ENCODE results near the gene PBX1.
"Not testable (repeated sequence)": the region's sequence is repeated elsewhere in the genome, so short reads cannot be mapped to it uniquely, and the experiment has no call there.

Gene PBX1

DNA sequence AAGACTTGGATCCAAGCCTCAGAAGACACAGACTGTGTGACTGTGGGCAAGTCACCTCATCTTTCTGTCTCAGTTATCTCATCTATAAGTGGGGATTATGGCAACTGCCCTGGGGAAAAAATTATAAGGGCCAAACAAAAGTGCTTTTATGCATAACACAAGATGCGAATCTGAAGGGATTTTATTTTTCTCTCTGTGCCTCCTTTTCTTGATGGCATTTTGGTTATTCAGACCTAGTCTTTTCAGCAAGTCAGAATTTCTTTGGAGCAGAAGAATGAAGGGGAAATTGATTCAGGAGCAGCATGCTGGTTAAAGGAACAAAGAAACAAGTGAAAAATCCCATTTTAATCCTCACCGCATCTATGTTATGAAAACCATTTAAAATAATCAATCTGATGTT is 86.9 kb downstream of the PBX1 start:
- no peak for DNase-seq

DNA sequence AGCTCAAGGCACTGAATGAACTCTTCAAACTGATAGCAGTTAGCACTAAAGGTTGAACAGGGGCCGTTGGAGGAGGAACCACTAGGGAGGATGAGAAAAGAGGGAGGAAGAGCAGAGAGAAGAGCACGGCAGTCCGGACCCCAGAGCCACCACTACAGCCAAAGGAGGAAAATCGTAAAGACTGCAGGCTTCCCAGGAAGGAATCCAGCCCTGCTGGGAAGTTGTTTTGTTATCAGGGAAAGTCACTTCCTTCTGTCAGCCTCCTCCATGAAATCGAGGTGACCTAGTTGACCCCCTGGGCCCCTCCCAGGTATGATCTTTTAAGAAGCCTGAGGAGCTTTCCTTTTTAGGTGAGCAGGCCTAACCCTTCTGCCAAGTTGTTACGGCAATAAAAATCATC is 88.2 kb downstream of the PBX1 start:
- DNase-seq = no peak

DNA sequence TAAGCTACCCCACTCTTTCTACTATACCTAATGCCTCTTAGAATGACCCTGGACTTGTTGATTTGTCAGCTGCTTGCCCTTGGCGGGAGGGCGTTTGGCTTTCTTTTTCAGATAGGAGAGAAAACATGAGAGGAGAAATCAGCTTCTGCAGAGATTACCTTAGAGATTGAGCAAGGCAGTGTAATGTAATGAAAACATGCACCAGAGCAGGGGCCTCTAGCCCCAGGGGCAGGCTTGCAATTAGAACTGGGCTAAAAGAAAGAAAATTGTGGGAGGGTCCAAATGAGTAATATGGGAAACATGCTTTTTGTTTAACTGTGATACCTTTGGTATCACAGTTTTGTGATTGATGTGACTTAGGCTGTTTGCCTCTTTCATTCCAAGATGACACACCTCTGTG is 89.7 kb downstream of the PBX1 start:
- no peak for DNase-seq

DNA sequence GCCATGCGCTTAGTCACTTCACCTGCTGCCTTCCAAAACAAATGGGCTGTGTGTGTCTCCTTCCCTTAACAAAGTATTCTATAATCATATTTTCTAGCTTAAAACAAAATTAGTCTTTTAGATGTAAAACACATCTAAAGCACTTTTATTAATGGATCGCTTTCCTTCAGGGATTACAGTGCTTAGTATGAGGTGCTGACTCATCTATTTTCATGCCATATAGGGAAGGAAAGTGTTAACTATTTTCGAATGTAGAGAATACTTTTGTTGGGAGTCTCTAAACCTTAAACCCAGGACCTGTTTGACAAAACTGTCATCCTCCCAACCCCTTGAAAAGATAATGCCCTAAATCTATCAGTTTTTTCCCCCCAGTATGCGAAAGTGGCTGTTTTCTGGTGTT is 90.2 kb downstream of the PBX1 start:
- no peak for DNase-seq

DNA sequence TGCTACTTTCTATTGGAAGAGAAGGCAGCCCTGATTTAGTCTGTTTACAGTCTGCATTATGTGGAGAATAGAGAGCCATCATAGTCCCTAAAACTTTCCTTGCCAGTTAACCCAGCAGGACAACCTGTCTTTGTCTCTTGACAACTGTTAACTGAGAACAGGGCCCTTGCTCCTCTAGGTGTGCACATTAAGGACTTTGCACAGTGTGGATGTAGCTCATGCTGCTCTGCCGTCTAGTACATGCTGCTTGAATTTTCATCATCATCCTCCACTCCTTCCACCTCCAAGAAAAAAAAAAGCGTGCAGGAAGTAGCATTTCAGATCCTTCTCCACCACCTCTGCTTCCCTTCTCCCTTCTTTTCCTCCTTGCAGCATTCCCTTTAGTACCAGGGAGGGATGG is 91.5 kb downstream of the PBX1 start:
- no peak for DNase-seq

DNA sequence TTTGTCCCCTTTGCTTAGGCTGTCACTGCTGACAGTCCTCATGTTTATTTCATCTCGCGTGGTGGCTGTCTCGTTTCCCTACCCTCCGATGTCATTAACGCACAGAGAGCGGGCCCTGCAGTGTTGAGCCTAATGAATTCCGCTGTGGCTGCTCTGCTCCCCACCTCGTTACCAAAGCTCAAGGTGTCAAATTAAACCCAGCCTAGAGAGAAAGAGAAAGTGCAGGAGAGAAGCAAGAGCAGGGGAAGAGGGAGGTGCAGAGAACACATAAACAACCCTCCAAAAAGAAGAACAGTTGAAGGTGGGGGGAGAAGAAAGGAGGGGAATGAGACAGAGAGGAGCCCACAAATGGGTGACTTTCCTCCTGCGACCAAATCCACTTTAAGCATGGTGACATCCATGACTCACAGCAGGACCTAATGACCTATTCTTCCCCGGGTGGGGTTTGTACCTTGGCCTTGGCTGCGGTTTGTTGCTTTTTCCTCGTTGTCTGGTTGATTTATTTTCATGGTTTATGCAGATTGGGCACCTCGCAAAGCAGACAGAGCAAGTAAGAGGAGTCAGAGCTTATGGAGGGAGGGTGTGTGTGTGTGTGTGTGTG is 92.5 kb downstream of the PBX1 start:
- DNase-seq = no peak

DNA sequence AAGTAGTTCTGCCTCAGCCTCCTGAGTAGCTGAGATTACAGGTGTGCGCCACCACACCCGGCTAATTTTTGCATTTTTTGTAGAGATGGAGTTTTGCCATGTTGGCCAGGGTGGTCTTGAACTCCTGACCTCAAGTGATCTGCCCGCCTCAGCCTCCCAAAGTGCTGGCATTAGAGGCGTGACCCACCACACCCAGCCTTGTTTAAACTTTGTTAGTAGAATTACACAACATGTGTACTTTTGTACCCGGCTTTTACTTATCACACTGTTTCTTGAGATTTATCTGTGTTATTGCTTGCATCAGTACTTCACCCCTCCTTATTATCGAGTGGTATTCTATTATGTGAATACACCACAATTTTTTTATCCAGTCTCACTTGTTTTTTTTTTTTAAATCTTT is 94.0 kb downstream of the PBX1 start:
- not testable (repeated sequence) for DNase-seq

DNA sequence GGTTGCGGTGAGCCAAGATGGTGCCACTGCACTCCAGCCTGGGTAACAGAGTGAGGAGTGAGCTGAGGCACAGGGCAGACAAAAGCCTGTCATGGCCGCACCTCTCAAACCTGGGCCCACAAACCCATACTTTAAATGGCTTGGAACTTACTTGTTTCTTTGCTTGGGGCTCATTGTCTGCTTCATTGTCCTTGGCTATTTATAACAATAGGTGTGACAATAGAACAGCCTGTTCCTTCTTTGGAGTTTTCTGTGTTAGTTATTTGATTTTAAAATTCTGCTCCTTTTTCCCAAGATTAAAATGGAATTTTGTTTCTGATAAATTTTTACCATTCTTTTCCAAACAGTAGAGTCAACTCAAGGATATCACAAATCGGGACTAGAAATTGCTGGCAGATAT is 94.7 kb downstream of the PBX1 start:
- no peak for DNase-seq

DNA sequence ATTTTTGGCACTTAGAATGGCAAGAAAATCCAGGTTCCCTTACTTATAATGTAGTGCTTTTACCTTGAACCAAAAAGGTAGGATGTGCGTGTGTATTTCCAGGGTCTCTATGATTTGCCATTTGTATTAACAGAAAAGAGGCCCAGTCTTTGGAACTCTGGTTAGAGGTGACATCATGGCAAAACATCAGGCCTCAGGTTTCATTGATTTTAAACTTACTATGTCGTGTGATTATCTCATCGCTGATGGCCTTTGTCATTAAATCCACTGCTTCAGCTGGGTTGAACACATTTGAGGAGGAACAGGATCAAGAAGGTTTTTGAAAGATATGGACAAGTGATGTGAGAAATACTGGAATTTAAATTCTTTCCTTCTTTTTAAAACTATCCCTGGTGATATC is 95.2 kb downstream of the PBX1 start:
- DNase-seq = no peak

DNA sequence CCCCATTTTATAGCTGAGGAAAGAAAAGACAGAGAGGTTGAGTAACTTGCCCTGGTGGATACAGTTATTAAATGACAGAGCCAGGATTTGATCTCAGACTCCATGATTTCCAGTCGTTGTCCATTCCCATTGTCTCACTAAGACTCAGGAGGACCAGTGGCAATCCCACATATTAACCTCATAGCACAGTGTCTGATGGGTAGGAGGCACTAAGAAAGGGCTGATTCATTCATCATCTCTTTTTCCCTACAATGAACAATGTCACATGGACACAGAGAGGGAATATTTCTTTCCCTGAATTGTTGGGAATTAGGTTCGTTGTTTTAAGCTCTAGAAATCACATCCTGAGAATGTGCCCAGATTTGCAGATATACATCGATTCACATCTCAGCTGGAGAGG is 99.9 kb downstream of the PBX1 start:
- DNase-seq = no peak

DNA sequence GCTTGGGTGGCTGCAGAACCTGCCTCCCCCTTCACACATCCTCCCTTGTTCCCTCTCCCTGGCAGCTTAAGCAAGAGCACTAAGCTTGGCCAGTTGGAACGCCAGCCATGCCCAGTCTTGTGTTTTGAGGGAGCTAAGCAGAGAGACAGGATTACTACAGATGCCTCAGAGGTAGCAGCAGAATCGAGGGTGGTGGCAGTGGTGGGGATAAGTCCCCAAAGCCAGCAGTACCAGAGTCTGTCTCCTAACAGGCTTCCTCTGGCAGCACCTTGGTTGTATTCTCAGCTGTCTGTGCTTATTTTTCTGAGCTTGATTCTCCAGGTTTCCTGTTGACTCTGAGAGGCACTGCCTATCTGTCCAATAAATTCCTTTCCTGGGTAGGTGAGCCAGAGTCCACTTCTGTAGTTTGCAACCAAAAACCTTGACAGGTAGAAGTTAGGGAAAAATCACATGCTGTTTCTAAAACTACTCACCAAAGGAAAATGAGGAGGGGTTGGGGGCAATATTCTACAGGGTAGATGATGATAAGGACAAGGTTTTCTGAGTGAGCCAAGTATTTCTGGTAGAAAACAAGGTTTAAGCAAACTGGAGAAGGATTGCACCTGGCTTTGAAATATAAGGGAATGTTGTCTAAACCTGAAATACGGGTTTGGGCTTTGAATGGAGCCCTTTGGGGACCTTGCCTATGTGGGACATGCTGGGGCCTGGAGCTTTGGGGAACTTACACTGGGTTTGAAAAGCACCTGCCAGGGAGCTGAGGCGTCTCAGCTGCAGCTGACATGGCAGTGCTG is 100.8 kb downstream of the PBX1 start:
- no peak for DNase-seq

DNA sequence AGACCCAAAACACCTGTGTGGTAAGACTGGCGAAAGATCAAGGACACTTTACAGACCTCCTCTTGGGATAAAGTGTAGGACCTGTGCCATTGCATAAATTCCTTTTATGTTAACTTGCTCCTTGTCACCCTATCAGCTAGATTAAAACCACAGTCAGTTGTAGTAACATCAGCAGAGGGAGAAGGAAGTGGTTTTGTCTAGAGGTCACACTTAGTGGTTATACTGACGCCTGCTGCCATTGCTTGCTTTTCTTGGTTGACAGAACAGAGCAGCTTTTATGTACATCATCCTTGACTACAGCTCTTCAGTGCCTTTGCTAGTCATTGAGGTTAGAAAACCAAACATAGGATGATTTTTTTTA is 101.4 kb downstream of the PBX1 start:
- DNase-seq = no peak

DNA sequence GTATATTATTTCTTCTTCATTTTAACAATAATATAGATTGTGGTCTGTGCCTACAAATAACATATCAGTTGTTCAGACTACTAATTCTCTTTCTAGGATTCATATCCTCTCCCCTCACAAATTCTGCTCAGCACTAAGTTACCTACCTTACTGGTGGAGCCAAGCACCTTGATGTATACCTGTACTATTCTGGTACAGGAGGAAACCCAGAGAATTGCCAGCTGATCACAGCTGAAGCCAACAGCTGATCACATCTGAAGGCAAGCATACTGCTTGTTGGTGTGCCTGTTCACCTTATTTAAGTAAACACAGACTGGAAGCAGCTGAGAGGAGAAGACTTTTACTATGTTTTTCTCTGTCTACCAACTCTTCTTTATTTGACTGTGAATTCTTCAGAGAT is 101.8 kb downstream of the PBX1 start:
- DNase-seq = no peak

DNA sequence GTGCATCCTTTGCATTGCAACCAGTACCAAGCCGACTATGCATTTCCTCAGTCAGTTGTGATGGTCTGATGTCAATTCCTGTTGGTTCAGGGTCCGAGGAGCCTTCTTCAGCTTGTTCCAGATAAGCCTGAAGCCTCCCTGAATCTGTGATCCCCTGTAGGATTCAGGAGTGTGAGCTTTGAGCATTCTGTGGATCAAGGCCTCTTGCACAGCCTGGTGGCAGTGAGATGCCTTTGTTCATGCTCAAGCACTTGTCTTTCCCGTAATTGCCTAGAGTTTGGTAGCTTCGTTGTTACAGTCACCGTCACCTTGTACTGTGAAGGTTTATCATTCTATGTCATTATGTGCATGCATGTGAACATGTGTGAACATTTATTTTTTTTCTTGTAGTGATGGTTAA is 103.5 kb downstream of the PBX1 start:
- DNase-seq = no peak

DNA sequence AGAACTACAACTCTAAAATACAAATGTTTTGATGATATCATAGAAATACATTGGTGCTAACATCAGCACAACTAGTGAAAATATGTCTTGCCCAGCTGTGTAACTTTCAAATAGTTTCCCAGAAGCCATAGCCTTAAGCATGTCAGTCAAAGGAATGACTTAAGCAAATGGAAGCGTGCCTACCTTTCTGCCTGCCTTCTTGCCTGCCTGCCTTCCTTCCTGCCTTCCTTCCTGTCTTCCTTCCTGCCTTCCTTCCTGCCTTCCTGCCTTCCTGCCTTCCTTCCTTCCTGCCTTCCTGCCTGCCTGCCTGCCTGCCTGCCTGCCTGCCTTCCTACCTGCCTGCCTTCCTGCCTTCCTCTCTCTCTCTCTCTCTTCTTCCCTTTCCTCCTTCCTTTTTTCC is 104.0 kb downstream of the PBX1 start:
- DNase-seq = no peak

DNA sequence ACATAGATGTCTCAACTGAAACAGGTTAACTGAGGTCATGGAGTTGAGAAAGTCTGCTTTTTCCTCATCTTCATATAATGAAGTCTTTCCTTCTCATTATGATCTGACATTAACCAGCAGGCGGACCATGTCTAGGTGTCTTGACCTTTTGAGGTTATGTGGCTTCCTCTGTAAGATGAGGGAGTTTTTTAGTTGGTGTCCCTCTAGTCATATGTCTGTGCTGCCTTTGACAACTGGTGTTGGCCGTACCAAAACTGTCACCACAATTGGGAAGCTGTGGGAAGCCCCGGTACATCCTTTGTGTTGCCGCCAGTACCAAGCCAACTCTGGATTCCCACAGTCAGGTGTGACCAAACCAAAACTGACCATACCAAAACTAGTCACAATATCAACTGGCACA is 105.1 kb downstream of the PBX1 start:
- no peak for DNase-seq

DNA sequence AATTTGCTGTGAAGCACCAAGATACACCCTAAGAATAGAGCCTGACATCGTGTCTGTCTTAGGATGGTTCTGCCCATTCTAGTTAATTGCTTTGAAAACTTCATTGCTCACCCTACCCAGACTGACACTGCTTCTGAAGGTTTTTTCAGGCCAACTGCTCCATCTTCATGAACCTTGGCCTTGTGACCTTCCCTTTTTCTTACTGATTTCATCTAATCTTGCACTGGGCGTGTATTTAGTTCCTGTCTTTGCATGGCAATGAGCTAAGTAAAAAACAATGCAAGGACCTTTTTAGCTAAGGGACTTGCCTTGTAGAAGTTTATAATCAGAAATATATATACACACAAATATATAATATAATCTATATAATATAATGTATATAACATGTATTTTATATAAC is 108.0 kb downstream of the PBX1 start:
- DNase-seq = no peak

DNA sequence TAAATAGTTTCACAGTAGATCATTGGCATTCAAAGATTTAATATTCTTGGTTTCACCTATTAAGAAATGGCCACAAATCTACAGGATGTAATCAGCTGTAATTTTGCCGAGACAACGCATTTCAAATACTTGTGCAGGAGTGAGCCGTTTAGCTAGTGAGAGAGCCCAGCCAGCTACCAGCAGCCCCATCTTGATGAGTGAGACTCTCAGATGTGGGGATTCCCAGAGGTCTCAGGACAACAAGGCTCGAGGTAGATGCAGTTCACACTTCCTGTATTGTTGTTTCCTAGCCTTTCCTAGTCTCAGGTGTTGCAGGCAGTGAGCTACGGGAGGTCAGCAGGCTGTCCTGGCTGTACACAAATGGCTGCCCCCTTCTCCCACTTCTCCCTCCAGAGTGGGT is 108.6 kb downstream of the PBX1 start:
- DNase-seq = no peak

DNA sequence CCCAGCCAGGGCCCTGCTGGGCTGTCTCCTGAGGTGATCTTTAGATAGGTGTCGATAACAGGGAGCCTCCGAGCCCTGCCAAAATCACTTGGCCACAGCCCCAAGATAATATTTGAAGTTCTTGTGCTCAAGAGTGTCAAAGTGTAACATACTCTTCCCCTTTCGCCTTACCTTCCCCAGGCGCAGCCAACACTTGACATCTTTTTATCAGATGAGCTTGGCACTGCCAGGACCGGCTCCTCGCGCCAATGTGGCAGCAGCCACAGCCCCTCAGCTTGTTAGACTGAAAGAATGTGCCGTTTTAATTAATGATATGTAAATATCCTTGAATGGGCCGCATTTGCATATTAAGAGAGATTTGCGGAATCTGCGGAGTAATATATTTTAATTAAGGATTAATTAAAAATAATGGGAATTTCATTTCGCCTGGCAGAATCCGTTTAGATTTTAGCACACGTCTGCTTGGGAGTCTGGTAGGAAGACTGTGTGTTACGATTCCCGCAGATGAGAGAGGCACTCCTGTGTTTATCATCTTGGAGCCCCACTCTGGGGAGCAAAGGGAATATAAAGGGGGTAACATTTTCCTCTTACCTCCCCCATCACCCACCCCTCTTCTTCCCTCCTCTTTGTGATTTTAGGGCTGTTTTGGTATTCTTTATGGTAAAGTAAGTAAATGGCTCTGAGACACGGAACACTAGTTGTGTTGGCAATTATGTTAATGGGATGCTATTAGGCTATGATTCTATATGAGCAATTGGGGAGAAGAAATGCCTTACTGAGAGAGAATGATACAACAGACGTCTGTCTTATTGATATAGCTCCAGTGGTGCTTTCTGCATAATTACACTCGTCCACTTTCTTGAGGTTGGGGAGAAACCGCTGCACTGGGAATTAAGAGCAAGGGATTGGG is 109.8 kb downstream of the PBX1 start:
- no peak for DNase-seq

DNA sequence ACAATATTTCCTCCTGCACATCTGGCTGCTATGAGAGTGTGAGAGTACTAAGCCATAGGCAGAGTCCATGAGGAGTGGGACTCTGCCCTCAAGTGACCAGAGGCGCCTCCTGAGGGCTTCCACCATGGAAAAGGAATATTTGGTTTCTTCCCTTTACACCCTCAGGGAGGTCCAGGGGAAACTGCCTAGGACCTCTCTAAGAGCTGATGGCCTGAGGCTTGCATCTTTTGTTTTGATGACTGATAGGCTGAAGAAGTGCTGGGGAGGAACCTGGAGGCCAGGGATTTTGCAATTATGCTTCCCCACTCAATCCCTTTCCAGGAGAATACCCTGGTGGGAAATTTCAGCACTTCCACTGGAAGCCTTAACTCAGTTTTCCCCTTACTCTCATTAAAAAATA is 111.0 kb downstream of the PBX1 start:
- no peak for DNase-seq

DNA sequence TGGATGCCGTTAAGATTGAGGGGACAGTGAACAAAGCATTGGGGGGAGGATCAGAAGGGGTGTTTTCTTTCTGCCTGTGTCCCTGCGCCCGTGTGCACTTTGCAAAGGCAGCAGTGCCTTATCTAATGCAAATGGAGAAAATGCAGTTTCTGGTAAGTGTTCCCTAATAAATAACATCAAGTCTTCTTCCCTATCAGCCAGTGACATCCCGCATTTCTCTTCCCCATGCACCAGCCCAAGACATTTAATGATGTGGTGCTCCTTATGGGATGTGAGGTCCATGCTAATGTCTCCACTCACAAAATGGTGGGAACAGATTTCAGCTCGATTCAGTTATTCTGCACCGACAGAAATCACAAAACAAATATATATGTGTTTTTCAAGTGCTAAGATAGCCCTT is 111.8 kb downstream of the PBX1 start:
- no peak for DNase-seq

DNA sequence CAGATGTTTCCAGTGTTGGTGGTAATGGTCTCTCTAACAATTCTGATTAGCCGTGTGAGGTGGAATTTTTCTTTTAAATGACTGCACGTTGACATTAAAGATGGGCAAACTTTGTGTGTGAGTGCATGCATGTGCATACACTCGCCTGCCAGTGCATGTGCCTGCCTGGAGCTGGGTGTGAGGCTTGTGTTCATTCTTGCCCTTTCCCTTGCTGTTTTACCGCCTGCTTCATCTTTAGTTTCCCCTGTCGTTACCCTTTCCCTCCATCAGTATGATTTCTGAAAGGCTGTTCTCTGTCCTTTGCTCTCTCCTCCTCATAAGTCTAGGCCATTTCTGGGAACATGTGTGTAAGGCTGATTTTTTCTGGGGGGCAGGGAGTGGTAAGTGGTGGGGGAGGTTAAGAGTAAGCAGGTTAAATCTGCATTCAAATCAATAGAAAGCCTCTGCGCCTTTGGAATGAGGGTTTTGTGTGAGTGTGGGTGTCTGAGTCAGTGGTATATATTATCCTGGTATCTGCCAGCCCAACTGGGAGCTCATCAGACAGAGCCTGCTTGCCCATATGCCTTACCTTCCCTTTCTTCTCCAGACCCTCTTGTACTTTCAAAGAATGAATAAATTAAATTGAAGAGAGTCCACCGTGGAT is 112.5 kb downstream of the PBX1 start:
- no peak for DNase-seq

DNA sequence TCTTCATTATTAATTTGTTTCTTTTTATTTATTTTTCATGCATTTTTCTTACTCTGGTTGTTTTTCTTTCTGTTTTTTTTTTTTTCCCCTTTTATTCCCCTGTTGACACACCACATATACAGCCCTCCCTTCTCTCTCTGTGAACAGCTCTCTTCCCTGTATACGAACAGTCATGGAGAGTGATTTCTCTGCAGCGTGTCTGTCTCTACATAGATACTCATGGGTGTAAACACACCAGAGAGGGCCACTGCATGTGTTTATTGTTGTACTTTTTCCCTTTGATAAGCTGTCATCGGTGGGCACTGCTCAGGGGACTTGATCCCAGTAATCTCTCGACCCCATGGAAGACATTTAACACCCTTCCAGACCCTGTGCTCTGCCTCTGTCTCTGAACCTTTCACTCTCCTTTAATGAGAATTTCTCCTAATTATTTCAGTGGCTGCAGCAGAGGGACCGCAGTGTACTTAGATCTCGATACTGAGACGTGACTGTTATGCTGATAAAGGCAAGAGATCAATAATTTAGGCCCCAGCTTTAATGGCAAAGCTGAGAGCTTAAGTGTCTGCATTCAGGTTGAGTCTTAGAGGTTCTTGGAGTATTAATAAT is 113.1 kb downstream of the PBX1 start:
- DNase-seq = no peak
